DOHH2 (cell line): Measurements from ENCODE around the gene ADCY3.

Source experiments
- CTCF ChIP-seq: fragments of 200-600 bp; sonication (generic); IDR thresholded peaks from one replicate; pipeline ENCODE4 v1.5.1; 2014; ENCODE audit warnings: antibody characterized with exemption, mild to moderate bottlenecking, low read depth, low read length; ENCODE audit not compliant: poor library complexity, severe bottlenecking
- EZH2phosphoT487 ChIP-seq: fragments of 200-600 bp; sonication (generic); IDR thresholded peaks from 2 replicates; pipeline ENCODE4 v1.6.1; 2017; ENCODE audit warnings: borderline replicate concordance, mild to moderate bottlenecking, antibody characterized with exemption, low read length, moderate library complexity, mixed read lengths

DNA sequence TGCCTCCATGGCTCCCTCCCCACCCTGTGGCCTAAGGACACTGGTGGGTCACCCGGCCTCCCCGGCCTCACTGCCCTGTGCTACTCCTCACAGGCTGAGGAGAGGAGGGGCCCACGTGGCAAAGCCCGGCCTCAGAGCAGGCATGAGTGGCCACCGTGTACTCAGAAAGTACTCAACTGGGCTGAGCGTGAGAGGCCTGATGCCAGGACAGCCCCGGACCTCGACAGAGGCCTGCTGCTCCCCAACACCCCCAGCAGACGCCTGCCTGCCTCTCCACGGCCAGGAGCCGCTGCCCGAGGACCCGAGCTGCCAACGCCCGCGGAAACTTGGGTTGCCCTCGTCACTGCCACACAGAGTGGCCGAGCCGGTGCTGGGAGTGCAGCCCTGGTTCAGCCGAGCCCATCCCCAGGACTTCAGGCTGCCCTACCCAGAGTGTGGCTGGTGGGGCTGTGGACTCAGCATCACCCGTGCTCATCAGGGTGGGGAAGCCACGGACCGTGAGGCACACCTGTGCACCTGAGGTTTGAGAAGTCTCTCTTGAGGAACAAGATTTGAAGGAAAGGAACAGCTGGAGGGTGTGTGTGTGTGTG lies 67.5 kb downstream of the ADCY3 start:
- TF ChIP-seq CTCF (no peak), EZH2phosphoT487 (no peak)
